Measurements from ENCODE around the gene GSTA3.
"Not testable (repeated sequence)": the region's sequence is repeated elsewhere in the genome, so short reads cannot be mapped to it uniquely, and the experiment has no call there.

The GSTA3 gene

GRCh38 chr6:52877168-52877567, 32.3 kb downstream of the GSTA3 start:
- peak; percentile 82 for DNase-seq (ENCODE audit: low read depth)
- no peak for TF ChIP-seq CTCF (IDR thresholded peaks at IDR 0.05; ENCODE audit: insufficient read depth, low read depth, low read length, missing control alignments)
- H3K4me3 ChIP-seq (ENCODE audit: low read length) = no peak overlapping the region

- TF ChIP-seq CTCF (IDR thresholded peaks at IDR 0.05; ENCODE audit: insufficient read depth, low read depth, low read length, missing control alignments) = no peak
- DNase-seq (ENCODE audit: low read depth) = no peak
- no peak overlapping the region for H3K4me3 ChIP-seq (ENCODE audit: low read length)
These were observed 33.3 kb downstream of the GSTA3 start for GRCh38 chr6:52876056-52876787.

GRCh38 chr6:52872031-52872430, 37.5 kb downstream of the GSTA3 start:
- no peak for TF ChIP-seq CTCF (IDR thresholded peaks at IDR 0.05; ENCODE audit: insufficient read depth, low read depth, low read length, missing control alignments)
- H3K4me3 ChIP-seq (ENCODE audit: low read length) = no peak overlapping the region
- DNase-seq (ENCODE audit: low read depth) = peak; percentile 33

GRCh38 chr6:52871621-52872020, 37.9 kb downstream of the GSTA3 start:
- no peak overlapping the region for H3K4me3 ChIP-seq (ENCODE audit: low read length)
- no peak for DNase-seq (ENCODE audit: low read depth)
- no peak for TF ChIP-seq CTCF (IDR thresholded peaks at IDR 0.05; ENCODE audit: insufficient read depth, low read depth, low read length, missing control alignments)

- not testable (repeated sequence) for H3K4me3 ChIP-seq (ENCODE audit: low read length); DNase-seq (ENCODE audit: low read depth)
These were observed 39.0 kb downstream of the GSTA3 start for GRCh38 chr6:52870335-52871091.

GRCh38 chr6:52868899-52869298, 40.6 kb downstream of the GSTA3 start:
- not testable (repeated sequence) for H3K4me3 ChIP-seq (ENCODE audit: low read length); DNase-seq (ENCODE audit: low read depth)

- TF ChIP-seq CTCF (IDR thresholded peaks at IDR 0.05; ENCODE audit: insufficient read depth, low read depth, low read length, missing control alignments) = no peak
- H3K4me3 ChIP-seq (ENCODE audit: low read length) = no peak overlapping the region
- no peak for DNase-seq (ENCODE audit: low read depth)
These were observed 41.3 kb downstream of the GSTA3 start for GRCh38 chr6:52868240-52868639.

- not testable (repeated sequence) for H3K4me3 ChIP-seq (ENCODE audit: low read length); DNase-seq (ENCODE audit: low read depth)
These were observed 48.3 kb downstream of the GSTA3 start for GRCh38 chr6:52861151-52861550.
